T-helper 1 cell treated with Interleukin-12 subunit alpha and Interleukin-12 subunit beta and Interleukin-4 antibody, amounts not matched to agents 30 ng/mL and 1 ng/mL, for 36 hours (primary cell): ENCODE measurements around the gene TPST1. TPM values are rescaled to one million over a fixed set of nuclear protein-coding genes. Genes with fewer than 3 reads are reported as not detected.
"Not testable (repeated sequence)": the region's sequence is repeated elsewhere in the genome, so short reads cannot be mapped to it uniquely, and the experiment has no call there.

Source experiments
- intact Hi-C: fragments of 100-400 bp; cut with micrococcal nuclease; formaldehyde crosslinking; loops from one replicate; pipeline ENCODE4 v1.15.1; 2024
- total RNA-seq: library from RNA; stranded (reverse); gene quantifications from 2 replicates; pipeline ENCODE4 v1.2.3, GENCODE V29; 2022

TPST1 gene
- total RNA-seq, 1 donor from 2014 or later, result 0.42 TPM

- intact Hi-C loops, result not testable (repeated sequence)
Measured at GRCh38 chr7:66324985-66325384, 119.9 kb downstream of the TPST1 start.

- intact Hi-C loops, result no loop called here
Measured at GRCh38 chr7:66326501-66327215, 121.5 kb downstream of the TPST1 start.

- intact Hi-C loops, result no loop called here
Measured at GRCh38 chr7:66330961-66331360, 125.8 kb downstream of the TPST1 start.

- intact Hi-C loops, result no loop called here
Measured at GRCh38 chr7:66331883-66332282, 126.7 kb downstream of the TPST1 start.

- intact Hi-C loops, result no loop called here
Measured at GRCh38 chr7:66333443-66333842, 128.3 kb downstream of the TPST1 start.

GRCh38 chr7:66335318-66335717, 130.2 kb downstream of the TPST1 start:
- intact Hi-C loops, result no loop called here

- intact Hi-C loops, result no loop called here
Measured at GRCh38 chr7:66336760-66337159, 131.6 kb downstream of the TPST1 start.

- intact Hi-C loops, result no loop called here
Measured at GRCh38 chr7:66339141-66339540, 134.0 kb downstream of the TPST1 start.

- intact Hi-C loops, result no loop called here
Measured at GRCh38 chr7:66344166-66344565, 139.0 kb downstream of the TPST1 start.

- intact Hi-C loops, result no loop called here
Measured at GRCh38 chr7:66348531-66348930, 143.4 kb downstream of the TPST1 start.

- intact Hi-C loops, result no loop called here
Measured at GRCh38 chr7:66348959-66349358, 143.8 kb downstream of the TPST1 start.

- intact Hi-C loops, result no loop called here
Measured at GRCh38 chr7:66352071-66352470, 146.9 kb downstream of the TPST1 start.

- intact Hi-C loops, result no loop called here
Measured at GRCh38 chr7:66353547-66353946, 148.4 kb downstream of the TPST1 start.

GRCh38 chr7:66355756-66356155, 150.6 kb downstream of the TPST1 start:
- intact Hi-C loops, result no loop called here

GRCh38 chr7:66356277-66356721, 151.2 kb downstream of the TPST1 start:
- intact Hi-C loops, result no loop called here

GRCh38 chr7:66357087-66357486, 152.0 kb downstream of the TPST1 start:
- intact Hi-C loops, result no loop called here

- intact Hi-C loops, result no loop called here
Measured at GRCh38 chr7:66359656-66360211, 154.6 kb downstream of the TPST1 start.

- intact Hi-C loops, result no loop called here
Measured at GRCh38 chr7:66362136-66362535, 157.0 kb downstream of the TPST1 start.

GRCh38 chr7:66363635-66364034, 158.5 kb downstream of the TPST1 start:
- intact Hi-C loops, result no loop called here

GRCh38 chr7:66365031-66365430, 159.9 kb downstream of the TPST1 start:
- intact Hi-C loops, result not testable (repeated sequence)

GRCh38 chr7:66371096-66371824, 166.1 kb downstream of the TPST1 start:
- intact Hi-C loops, result no loop called here

- intact Hi-C loops, result not testable (repeated sequence)
Measured at GRCh38 chr7:66374141-66374840, 169.2 kb downstream of the TPST1 start.
